GM12873 (cell line): ENCODE data around the gene EXOC3L4.

ENCODE experiments used
- CTCF ChIP-seq: IDR thresholded peaks from 2 replicates; pipeline ENCODE4 v1.5.1; 2012; ENCODE audit warnings: low read depth, mild to moderate bottlenecking, moderate library complexity, low read length, control low read depth; ENCODE audit not compliant: insufficient read depth; ENCODE audit errors: missing control alignments

Gene EXOC3L4

GRCh38 chr14:103101963-103102688, 7.6 kb downstream of the EXOC3L4 start:
- no peak for TF ChIP-seq CTCF

- no peak for TF ChIP-seq CTCF
These were observed 8.2 kb downstream of the EXOC3L4 start for GRCh38 chr14:103102689-103103260.

- TF ChIP-seq CTCF: no peak
These were observed 9.2 kb downstream of the EXOC3L4 start for GRCh38 chr14:103103461-103104388.

- TF ChIP-seq CTCF: no peak
These were observed 9.8 kb downstream of the EXOC3L4 start for GRCh38 chr14:103104389-103104653.

- peak; percentile 97 for TF ChIP-seq CTCF
These were observed 10.3 kb downstream of the EXOC3L4 start for GRCh38 chr14:103104654-103105452.

GRCh38 chr14:103105580-103106150, 11.1 kb downstream of the EXOC3L4 start:
- TF ChIP-seq CTCF: peak; percentile 33
